Measurements from ENCODE around the gene FERD3L.

DNA sequence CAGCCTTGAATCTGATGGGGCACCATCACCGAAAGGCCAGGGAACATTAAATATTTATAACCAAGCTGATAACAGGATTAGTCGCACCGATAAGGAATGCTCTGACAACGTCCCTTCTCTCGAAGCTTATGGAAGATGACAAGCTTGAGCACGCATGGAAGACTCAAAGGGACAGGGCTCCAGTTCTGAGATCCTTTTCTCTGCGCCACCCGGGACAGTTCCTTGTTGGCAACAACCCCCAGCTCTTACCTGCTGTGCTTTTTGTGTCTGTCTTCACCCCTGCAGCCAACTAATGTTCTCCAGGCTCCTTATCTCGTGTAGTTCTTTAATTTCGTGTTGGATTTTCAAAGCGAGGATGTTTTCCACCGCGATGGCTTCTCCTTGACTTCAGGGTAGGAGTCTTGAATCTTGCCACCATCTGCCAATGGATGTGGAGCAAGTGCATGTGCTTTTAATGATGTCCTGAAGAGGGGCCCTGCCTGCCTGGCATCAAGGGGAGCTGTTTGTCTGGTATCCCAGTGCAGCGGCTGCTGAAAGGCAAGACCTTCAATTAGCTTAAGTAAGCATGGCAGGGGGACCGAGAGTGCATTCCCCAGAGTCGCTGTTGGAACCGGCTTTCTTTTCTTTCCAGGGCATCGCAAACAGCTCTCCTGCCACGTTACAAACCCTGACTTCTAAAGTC lies 354 bp upstream of the FERD3L start:
- TF ChIP-seq, protein P1, sequence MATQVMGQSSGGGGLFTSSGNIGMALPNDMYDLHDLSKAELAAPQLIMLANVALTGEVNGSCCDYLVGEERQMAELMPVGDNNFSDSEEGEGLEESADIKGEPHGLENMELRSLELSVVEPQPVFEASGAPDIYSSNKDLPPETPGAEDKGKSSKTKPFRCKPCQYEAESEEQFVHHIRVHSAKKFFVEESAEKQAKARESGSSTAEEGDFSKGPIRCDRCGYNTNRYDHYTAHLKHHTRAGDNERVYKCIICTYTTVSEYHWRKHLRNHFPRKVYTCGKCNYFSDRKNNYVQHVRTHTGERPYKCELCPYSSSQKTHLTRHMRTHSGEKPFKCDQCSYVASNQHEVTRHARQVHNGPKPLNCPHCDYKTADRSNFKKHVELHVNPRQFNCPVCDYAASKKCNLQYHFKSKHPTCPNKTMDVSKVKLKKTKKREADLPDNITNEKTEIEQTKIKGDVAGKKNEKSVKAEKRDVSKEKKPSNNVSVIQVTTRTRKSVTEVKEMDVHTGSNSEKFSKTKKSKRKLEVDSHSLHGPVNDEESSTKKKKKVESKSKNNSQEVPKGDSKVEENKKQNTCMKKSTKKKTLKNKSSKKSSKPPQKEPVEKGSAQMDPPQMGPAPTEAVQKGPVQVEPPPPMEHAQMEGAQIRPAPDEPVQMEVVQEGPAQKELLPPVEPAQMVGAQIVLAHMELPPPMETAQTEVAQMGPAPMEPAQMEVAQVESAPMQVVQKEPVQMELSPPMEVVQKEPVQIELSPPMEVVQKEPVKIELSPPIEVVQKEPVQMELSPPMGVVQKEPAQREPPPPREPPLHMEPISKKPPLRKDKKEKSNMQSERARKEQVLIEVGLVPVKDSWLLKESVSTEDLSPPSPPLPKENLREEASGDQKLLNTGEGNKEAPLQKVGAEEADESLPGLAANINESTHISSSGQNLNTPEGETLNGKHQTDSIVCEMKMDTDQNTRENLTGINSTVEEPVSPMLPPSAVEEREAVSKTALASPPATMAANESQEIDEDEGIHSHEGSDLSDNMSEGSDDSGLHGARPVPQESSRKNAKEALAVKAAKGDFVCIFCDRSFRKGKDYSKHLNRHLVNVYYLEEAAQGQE (IDR thresholded peaks at IDR 0.05; ENCODE audit: unreplicated experiment) = peak; percentile 27
- peak; percentile 54 for TF ChIP-seq EZH2 (IDR thresholded peaks at IDR 0.05; ENCODE audit: low read depth, unreplicated experiment)
